C4-2B (cell line): ENCODE results near the gene TIMP1.
A peak's percentile ranks its signal among the peaks of the same experiment; 100 is the strongest.

Experiments
- H3K27ac ChIP-seq: fragments of 450-650 bp; 2 replicates; pipeline ENCODE4 v1.5.1; 2017
- CTCF ChIP-seq: fragments of 450-650 bp; conservative IDR thresholded peaks from 2 replicates; pipeline ENCODE4 v1.5.1; 2017; ENCODE audit warnings: mild to moderate bottlenecking
- ZFX ChIP-seq: fragments of 450-650 bp; IDR thresholded peaks from 2 replicates; pipeline ENCODE4 v1.6.1; 2017

TIMP1 gene

DNA sequence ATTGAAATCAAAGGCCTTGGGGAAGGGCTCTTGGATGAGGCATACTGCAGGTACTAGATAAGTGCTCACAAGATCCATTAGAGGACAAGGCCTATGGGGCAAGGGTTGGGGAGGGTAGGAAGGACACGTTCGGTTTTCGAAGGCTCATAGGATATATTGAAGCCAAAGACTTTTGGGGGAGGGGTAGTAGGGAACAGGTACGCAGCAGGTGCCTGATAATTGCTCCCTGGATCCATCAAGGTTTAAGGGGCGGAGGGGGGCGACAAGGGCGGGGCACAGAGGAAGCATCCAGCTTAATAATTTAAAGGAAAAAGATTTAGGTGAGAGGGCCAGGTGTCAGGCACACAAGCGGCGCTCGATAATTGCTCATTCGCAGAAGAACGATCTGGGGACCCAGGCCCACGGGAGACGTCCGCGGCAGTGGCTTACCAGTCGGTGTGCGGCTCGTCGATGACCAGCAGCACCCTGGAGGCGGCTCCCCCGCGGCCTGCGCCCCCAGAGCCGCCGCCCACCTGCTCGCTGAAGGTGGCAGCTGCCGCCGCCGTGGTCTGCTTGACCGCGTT lies 36.8 kb downstream of the TIMP1 start:
- H3K27ac ChIP-seq, result no peak overlapping the region
- TF ChIP-seq CTCF (no peak), ZFX (no peak)

- H3K27ac ChIP-seq, result no peak within 1 kb of the TSS
- TF ChIP-seq CTCF, result peak; percentile 20
- TF ChIP-seq ZFX, result no peak
These were observed 37.5 kb downstream of the TIMP1 start, which contains the start of gene SYN1 for GRCh38 chrX:47619486-47620302. TSS of gene SYN1 (minus strand) at chrX:47619857. CDS start at chrX:47619728, 129 bp downstream.

DNA sequence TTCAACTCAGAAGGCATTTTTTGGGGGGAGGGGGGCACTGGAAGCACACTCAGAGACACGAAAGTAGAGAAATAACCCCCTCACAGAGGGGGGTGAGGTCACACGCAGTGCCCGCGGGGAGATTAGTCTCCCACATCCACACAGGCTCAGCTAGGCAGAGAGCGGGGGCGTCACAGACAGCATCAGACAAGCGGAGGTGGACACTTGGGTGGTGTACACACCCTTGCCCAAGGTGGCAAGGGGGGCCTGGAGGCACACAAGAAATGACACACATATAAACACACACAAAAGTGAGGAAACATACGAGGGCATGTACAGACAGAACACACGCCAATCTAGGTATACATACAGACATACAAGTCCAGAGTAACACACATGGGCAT lies 38.1 kb downstream of the TIMP1 start:
- TF ChIP-seq ZFX (no peak), CTCF (no peak)
- no peak overlapping the region for H3K27ac ChIP-seq

GRCh38 chrX:47621851-47622250 lies 39.6 kb downstream of the TIMP1 start:
- no peak overlapping the region for H3K27ac ChIP-seq
- TF ChIP-seq ZFX (no peak), CTCF (no peak)

DNA sequence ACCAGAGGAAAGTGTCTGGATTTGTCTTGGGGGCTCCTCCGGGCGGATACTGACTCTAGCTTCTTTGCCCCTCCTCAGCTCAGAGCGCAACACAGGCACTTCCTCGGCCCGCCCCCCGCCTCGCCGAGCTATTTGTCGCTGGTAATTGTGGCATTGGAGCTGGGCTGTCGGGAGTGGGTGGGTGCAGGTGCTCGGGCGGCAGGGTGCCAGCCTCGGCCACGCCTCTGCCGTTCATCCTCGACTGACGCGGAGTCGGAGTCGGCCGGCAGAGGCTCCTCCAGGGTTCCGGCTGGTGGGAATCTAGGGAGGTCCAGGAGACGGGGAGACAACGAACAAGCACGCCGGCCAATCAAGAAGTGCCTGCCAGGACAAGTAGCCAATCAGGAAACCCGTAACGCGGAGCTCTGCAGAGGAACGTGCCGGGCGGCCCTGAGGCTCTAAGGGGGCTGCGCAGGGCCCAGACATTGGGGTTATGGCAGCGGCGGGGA lies 41.3 kb downstream of the TIMP1 start:
- no peak overlapping the region for H3K27ac ChIP-seq
- TF ChIP-seq CTCF, result no peak

GRCh38 chrX:47625365-47625764 lies 43.1 kb downstream of the TIMP1 start:
- no peak overlapping the region for H3K27ac ChIP-seq
- no peak for TF ChIP-seq CTCF
- TF ChIP-seq ZFX, result no peak

GRCh38 chrX:47628982-47629381 lies 46.7 kb downstream of the TIMP1 start:
- no peak overlapping the region for H3K27ac ChIP-seq
- TF ChIP-seq CTCF (no peak), ZFX (no peak)
